HG03378 (cell line): ENCODE measurements around the gene PTPRG.

Source experiments
- ATAC-seq: cut with Tn5 transposase; IDR thresholded peaks from one replicate; pipeline ENCODE4 v1.9.1; 2021; ENCODE audit warnings: mild to moderate bottlenecking, moderate library complexity; ENCODE audit not compliant: unreplicated experiment

Gene PTPRG

GRCh38 chr3:61943975-61944374 lies 382.6 kb downstream of the PTPRG start:
- no peak for ATAC-seq

- ATAC-seq: no peak
Observed at GRCh38 chr3:61944726-61945125, 383.4 kb downstream of the PTPRG start.

GRCh38 chr3:61945657-61946056 lies 384.3 kb downstream of the PTPRG start:
- ATAC-seq: no peak

- no peak for ATAC-seq
Observed at GRCh38 chr3:61946570-61947324, 385.4 kb downstream of the PTPRG start.

- no peak for ATAC-seq
Observed at GRCh38 chr3:61947456-61947855, 386.1 kb downstream of the PTPRG start.

- ATAC-seq: no peak
Observed at GRCh38 chr3:61948699-61949305, 387.4 kb downstream of the PTPRG start.

GRCh38 chr3:61954097-61954540 lies 392.7 kb downstream of the PTPRG start:
- ATAC-seq: no peak

GRCh38 chr3:61955483-61955882 lies 394.1 kb downstream of the PTPRG start:
- ATAC-seq: no peak

GRCh38 chr3:61956236-61956635 lies 394.9 kb downstream of the PTPRG start:
- no peak for ATAC-seq

GRCh38 chr3:61957259-61957658 lies 395.9 kb downstream of the PTPRG start:
- ATAC-seq: no peak

- ATAC-seq: no peak
Observed at GRCh38 chr3:61960976-61961375, 399.6 kb downstream of the PTPRG start.

GRCh38 chr3:61961900-61962299 lies 400.5 kb downstream of the PTPRG start:
- ATAC-seq: no peak

- ATAC-seq: no peak
Observed at GRCh38 chr3:61964566-61964965, 403.2 kb downstream of the PTPRG start.

- ATAC-seq: no peak
Observed at GRCh38 chr3:61965770-61966131, 404.4 kb downstream of the PTPRG start.

- ATAC-seq: no peak
Observed at GRCh38 chr3:61966200-61966599, 404.8 kb downstream of the PTPRG start.

- no peak for ATAC-seq
Observed at GRCh38 chr3:61967019-61967418, 405.6 kb downstream of the PTPRG start.

GRCh38 chr3:61967937-61968336 lies 406.6 kb downstream of the PTPRG start:
- ATAC-seq: no peak

GRCh38 chr3:61974662-61975061 lies 413.3 kb downstream of the PTPRG start:
- ATAC-seq: no peak

GRCh38 chr3:61975199-61975598 lies 413.8 kb downstream of the PTPRG start:
- no peak for ATAC-seq

- no peak for ATAC-seq
Observed at GRCh38 chr3:61975936-61976335, 414.6 kb downstream of the PTPRG start.

- ATAC-seq: no peak
Observed at GRCh38 chr3:61978460-61979419, 417.4 kb downstream of the PTPRG start.
